GM12891 (cell line): ENCODE results near the gene ARHGEF37.
"Not testable (repeated sequence)": the region's sequence is repeated elsewhere in the genome, so short reads cannot be mapped to it uniquely, and the experiment has no call there.

ENCODE experiments used
- POLR2A ChIP-seq: IDR thresholded peaks from 2 replicates; pipeline ENCODE4 v1.6.1; 2011; ENCODE audit warnings: low read depth, low read length, control low read depth
- POLR2AphosphoS5 ChIP-seq: IDR thresholded peaks from 2 replicates; pipeline ENCODE4 v1.6.1; 2011; ENCODE audit warnings: low read depth, low read length, control low read depth
- TAF1 ChIP-seq: IDR thresholded peaks from 2 replicates; pipeline ENCODE4 v1.6.1; 2011; ENCODE audit warnings: low read depth, low read length, control low read depth

DNA sequence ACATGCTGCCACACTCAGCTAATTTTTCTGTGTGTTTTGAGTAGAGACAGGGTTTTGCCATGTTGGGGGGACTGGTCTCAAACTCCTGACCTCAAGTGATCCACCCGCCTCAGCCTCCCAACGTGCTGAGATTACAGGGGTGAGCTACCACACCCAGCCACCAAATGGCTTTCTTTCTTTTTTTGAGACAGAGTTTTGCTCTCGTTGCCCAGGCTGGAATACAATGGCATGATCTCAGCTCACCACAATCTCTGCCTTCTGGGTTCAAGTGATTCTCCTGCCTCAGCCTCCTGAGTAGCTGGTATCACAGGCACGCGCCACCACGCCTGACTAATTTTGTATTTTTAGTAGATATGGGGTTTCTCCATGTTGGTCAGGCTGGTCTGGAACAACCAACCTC is 45.5 kb upstream of the ARHGEF37 start:
- not testable (repeated sequence) for TF ChIP-seq TAF1, POLR2A, POLR2AphosphoS5
